ENCODE measurements around the gene PC. TPM values are rescaled to one million over a fixed set of nuclear protein-coding genes. Genes with fewer than 3 reads are reported as not detected.
"Not testable (repeated sequence)": the region's sequence is repeated elsewhere in the genome, so short reads cannot be mapped to it uniquely, and the experiment has no call there.

PC gene
- total RNA-seq, 4 donors from 2014 or later, result 91.0 to 240 (median 134) TPM

DNA sequence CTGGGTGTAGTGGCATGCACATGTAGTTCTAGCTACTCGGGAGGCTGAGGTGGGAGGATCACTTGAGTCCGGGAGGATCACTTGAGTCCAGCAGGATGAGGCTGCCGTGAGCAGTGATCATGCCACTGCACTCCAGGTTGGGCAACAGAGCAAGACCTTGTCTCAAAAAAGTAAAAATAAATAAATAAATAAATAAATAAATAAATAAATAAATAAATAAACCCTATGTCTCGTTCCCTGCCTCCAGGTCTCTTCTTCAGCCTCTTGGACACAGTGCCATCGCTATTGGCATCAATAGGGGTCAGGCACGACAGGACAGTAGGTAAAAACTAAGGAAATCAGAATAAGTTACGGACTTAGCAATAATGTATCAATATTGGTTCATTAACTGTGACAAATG, 41.4 kb upstream of the PC start:
- no peak for ATAC-seq (ENCODE audit: low FRiP score)
- TF ChIP-seq, protein P1, sequence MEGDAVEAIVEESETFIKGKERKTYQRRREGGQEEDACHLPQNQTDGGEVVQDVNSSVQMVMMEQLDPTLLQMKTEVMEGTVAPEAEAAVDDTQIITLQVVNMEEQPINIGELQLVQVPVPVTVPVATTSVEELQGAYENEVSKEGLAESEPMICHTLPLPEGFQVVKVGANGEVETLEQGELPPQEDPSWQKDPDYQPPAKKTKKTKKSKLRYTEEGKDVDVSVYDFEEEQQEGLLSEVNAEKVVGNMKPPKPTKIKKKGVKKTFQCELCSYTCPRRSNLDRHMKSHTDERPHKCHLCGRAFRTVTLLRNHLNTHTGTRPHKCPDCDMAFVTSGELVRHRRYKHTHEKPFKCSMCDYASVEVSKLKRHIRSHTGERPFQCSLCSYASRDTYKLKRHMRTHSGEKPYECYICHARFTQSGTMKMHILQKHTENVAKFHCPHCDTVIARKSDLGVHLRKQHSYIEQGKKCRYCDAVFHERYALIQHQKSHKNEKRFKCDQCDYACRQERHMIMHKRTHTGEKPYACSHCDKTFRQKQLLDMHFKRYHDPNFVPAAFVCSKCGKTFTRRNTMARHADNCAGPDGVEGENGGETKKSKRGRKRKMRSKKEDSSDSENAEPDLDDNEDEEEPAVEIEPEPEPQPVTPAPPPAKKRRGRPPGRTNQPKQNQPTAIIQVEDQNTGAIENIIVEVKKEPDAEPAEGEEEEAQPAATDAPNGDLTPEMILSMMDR (IDR thresholded peaks at IDR 0.05), result no peak
- no peak for DNase-seq (ENCODE audit: low spot score)

DNA sequence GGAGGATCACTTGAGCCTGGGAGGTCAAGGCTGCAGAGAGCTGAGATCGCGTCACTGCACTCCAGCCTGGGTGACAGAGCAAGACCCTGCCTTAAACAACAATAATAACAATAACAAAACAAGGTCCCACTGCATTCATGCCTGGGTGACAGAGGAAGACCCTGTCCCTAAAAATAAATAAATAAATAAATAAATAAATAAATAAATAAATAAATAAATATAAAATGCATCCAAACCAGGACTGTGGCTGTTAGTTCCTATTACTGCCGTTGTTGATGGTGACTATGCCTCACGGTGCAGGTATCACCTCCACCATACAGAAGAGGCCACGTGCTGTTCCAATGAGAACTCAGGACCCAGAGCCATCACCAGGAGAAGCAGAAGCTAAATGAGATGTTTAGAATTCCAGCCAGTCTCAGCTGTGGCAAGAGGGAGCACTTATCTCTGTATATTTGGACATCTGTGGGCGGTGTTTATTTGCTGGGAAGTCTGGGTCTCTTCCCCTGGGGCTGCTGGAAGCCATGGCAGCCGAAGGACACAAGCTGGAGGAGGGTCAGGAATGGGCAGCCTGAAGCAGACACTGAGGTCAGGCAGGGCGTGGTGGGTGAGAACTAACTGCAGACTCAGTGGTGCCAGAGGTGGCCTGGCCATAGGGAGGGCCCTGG, 38.6 kb upstream of the PC start:
- ATAC-seq (ENCODE audit: low FRiP score) (no peak), DNase-seq (ENCODE audit: low spot score) (no peak)
- TF ChIP-seq, protein P1 (IDR thresholded peaks at IDR 0.05), result no peak

DNA sequence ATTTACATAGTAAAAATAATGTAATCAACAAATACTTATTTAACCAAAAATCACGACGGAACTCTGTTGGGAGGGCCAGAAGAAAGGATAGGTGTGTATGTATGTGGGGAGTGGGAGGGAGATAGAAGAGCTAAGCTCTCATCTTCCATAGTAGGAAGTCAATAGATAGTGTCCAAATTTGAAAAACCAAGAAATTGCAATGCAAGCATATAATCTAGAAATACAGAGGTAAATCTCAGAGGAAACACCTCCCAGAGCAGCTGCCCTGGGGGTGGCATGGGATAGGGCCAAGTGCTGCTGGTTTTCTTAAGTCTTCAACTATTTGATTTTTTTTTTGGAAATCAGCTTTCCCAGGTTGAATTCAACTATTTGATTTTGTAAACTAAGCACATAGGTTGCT, 33.9 kb upstream of the PC start:
- TF ChIP-seq, protein P1 (IDR thresholded peaks at IDR 0.05), result no peak
- DNase-seq (ENCODE audit: low spot score) (no peak), ATAC-seq (ENCODE audit: low FRiP score) (no peak)

DNA sequence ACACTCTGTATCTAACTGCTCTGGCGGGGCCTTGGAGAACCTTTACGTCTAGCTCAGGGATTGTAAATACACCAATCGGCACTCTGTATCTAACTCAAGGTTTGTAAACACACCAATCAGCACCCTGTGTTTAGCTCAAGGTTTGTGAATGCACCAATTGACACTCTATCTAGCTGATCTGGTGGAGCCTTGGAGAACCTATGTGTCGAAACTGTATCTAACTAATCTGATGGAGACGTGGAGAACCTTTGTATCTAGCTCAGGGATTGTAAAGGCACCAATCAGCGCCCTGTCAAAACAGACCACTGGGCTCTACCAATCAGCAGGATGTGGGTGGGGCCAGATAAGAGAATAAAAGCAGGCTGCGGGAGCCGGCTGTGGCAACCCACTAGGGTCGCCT, 31.2 kb upstream of the PC start:
- DNase-seq (ENCODE audit: low spot score); ATAC-seq (ENCODE audit: low FRiP score): not testable (repeated sequence)

DNA sequence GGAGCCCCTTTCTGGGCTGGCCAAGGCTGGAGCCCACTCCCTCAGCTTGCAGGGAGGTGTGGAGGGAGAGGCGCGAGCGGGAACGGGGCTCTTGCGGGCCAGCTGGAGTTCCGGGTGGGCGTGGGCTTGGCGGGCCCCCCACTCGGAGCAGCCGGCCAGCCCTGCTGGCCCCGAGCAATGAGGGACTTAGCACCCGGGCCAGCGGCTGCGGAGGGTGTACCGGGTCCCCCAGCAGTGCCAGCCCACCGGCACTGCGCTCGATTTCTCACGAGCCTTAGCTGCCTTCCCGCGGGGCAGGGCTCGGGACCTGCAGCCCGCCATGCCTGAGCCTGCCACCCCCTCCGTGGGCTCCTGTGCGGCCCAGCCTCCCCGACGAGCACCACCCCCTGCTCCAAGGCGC, 30.6 kb upstream of the PC start:
- not testable (repeated sequence) for ATAC-seq (ENCODE audit: low FRiP score); DNase-seq (ENCODE audit: low spot score)

DNA sequence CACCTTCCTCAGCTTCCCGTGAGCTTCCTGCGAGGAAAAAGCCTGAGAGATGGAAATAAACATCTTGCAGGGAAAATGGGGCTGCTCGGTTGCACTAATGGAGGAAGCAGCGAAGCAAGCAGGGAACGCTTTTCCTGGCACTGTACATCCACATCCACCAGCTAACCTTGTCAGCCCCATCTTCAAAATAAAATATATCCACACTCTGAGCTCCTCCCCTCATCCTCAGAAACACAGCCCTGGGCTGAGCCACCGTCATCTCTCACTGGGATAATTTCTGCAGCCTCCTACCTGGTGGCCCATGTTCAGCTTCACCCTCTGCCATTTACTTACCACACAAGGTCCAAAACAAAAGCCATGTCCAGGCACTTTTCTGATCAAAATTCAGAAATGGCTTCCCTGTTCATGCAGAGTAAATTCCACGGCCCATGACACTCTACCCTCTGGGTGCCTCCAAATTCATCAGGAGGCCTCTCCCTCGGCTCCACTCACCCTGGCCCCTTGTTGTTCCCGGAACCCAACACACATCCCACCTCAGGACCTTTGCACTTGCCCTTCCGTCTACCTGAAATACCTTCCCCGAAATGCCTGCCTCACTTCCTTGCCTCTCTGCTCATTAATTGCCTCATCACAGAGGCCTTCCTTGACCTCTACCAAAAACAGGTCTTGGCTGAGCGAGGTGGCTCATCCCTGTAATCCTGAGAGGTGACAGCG, 29.9 kb upstream of the PC start:
- TF ChIP-seq, protein P1 (IDR thresholded peaks at IDR 0.05), result no peak
- no peak for DNase-seq (ENCODE audit: low spot score)
- no peak for ATAC-seq (ENCODE audit: low FRiP score)

DNA sequence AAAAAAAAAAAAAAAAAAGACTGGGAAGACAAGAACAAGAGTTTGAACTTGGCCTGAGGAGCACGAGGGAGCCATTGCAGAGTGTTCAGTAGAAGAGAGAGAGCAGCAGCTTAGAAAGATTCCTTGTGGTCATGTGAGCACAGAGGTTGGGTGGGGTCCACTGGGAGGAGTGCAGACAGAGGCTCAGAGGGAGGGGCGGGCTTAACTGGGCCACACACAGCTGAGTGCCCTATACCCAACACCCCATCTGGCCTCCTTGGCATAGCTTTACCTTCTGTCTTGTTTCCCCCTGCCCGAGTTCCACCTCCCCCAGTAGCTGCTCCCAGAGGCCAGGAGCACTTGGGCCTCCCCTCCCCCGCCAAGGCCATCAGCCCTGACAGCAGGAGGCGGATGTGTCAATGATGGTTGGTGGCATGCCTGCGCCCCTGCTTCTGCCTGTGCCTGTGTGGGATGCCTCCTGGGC, 29.0 kb upstream of the PC start:
- TF ChIP-seq, protein P1 (IDR thresholded peaks at IDR 0.05), result no peak
- no peak for ATAC-seq (ENCODE audit: low FRiP score)
- DNase-seq (ENCODE audit: low spot score), result no peak

DNA sequence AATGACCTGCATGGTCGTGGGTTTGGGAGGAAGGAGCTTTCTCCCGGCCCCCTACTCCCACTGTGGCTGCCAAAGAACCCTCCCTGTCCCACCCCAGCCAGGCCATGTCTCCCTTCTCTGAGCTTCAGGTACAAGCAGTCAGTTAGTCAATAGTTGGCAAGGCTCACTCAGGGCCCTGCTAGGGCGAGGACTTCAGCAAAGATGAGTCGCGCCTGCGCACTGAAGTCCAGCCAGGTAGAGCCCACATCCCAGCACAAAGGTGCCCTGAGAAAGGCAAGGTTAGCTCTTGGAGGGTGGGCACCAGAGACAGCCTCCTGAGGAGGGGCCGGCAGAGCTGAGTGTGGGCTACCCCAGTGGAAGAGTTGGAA, 28.0 kb upstream of the PC start:
- TF ChIP-seq, protein P1 (IDR thresholded peaks at IDR 0.05), result no peak
- DNase-seq (ENCODE audit: low spot score), result no peak
- ATAC-seq (ENCODE audit: low FRiP score), result no peak
